AG10803 (cell line): ENCODE results near the gene BNIP5.

Experiments used
- DNase-seq: peaks from one replicate; pipeline ENCODE4 v3.0.0; 2010; ENCODE audit warnings: low read depth
- H3K4me3 ChIP-seq: 2 replicates; pipeline ENCODE4 v1.5.1; 2011; ENCODE audit warnings: mild to moderate bottlenecking, low read length, control low read depth
- CTCF ChIP-seq: conservative IDR thresholded peaks from 2 replicates; pipeline ENCODE4 v1.5.1; 2011; ENCODE audit warnings: mild to moderate bottlenecking, low read length, control low read depth, inconsistent platforms

The BNIP5 gene

GRCh38 chr6:36266913-36267644 lies 69.6 kb downstream of the BNIP5 start:
- no peak for TF ChIP-seq CTCF
- no peak for DNase-seq
- no peak overlapping the region for H3K4me3 ChIP-seq
